Measurements from ENCODE around the gene LAMP1.

DNA sequence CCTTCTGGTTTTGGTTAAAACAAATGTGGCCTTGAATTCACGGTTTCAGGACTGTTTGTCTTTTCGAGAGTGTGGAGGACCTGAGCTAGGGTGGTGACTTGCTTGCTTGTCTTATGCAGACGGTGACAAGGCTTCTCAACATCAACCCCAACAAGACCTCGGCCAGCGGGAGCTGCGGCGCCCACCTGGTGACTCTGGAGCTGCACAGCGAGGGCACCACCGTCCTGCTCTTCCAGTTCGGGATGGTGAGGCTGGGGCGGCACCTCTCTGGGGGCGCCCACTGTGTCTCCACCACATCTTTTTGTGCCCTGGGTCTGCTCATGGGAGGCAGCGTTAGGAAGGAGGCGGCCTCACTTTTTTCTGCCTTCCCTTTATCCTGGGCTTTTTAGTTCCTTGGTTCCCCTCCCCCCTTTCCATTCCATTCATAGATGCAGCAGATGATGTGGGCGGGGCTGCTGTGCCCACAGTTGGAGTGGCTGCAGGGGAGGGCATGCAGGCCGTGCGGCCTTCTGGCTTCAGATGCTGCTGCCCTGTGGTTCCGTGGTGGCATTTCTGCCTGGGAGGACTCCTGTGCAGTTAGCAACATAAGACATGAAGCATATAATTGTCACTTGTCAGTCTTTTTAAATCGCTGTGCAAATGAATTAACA lies 23.3 kb downstream of the LAMP1 start:
- TF ChIP-seq POLR2A (IDR thresholded peaks at IDR 0.05) (no peak), EP300 (IDR thresholded peaks at IDR 0.05) (no peak)
- TF ChIP-seq, protein P1, sequence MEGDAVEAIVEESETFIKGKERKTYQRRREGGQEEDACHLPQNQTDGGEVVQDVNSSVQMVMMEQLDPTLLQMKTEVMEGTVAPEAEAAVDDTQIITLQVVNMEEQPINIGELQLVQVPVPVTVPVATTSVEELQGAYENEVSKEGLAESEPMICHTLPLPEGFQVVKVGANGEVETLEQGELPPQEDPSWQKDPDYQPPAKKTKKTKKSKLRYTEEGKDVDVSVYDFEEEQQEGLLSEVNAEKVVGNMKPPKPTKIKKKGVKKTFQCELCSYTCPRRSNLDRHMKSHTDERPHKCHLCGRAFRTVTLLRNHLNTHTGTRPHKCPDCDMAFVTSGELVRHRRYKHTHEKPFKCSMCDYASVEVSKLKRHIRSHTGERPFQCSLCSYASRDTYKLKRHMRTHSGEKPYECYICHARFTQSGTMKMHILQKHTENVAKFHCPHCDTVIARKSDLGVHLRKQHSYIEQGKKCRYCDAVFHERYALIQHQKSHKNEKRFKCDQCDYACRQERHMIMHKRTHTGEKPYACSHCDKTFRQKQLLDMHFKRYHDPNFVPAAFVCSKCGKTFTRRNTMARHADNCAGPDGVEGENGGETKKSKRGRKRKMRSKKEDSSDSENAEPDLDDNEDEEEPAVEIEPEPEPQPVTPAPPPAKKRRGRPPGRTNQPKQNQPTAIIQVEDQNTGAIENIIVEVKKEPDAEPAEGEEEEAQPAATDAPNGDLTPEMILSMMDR (IDR thresholded peaks at IDR 0.05): no peak

All from ovary (tissue), 3 donors.